Activated CD8-positive, alpha-beta T cell treated with anti-CD3 and anti-CD28 coated beads, Interleukin-2, amount 10 ng/mL, durations not matched to agents 7 days and 5 days (primary cell): ENCODE data around the gene CCDC18. TPM values are rescaled to one million over a fixed set of nuclear protein-coding genes. Genes with fewer than 3 reads are reported as not detected.
A peak's percentile ranks its signal among the peaks of the same experiment; 100 is the strongest.
"Not testable (repeated sequence)": the region's sequence is repeated elsewhere in the genome, so short reads cannot be mapped to it uniquely, and the experiment has no call there.

Source experiments
- ATAC-seq: fragments of 150-1000 bp; cut with Tn5 transposase; one replicate; pipeline ENCODE4 v1.10.0; 2021; ENCODE audit warnings: moderate library complexity
- CTCF ChIA-PET: fragments of 350-600 bp; sonication (Branson Sonifier 250); formaldehyde crosslinking; loops from one replicate; lab custom pipeline; 2021; ENCODE audit warnings: antibody characterized with exemption; lab: Charles Lee
- POLR2A ChIA-PET: fragments of 350-600 bp; sonication (Branson Sonifier 250); formaldehyde crosslinking; loops from one replicate; lab custom pipeline; 2021; ENCODE audit warnings: antibody characterized with exemption; lab: Charles Lee
- DNase-seq: peaks from one replicate; pipeline ENCODE4 v3.0.0-alpha.2; 2020
- H3K27ac Mint-ChIP-seq: one replicate; pipeline ENCODE4 v1.8.0; 2021; ENCODE audit warnings: mild to moderate bottlenecking, mixed read lengths
- H3K27me3 Mint-ChIP-seq: one replicate; pipeline ENCODE4 v1.8.0; 2021; ENCODE audit warnings: low read depth, mixed read lengths
- H3K36me3 Mint-ChIP-seq: one replicate; pipeline ENCODE4 v1.8.0; 2021; ENCODE audit warnings: low read depth, mixed read lengths
- H3K4me1 Mint-ChIP-seq: one replicate; pipeline ENCODE4 v1.8.0; 2021; ENCODE audit warnings: low read depth, mixed read lengths
- H3K4me3 Mint-ChIP-seq: one replicate; pipeline ENCODE4 v1.8.0; 2021; ENCODE audit warnings: mild to moderate bottlenecking, mixed read lengths
- H3K9me3 Mint-ChIP-seq: one replicate; pipeline ENCODE4 v1.8.0; 2022; ENCODE audit warnings: mixed read lengths; ENCODE audit not compliant: insufficient read depth
- total RNA-seq, 2 experiments: library from RNA; stranded (reverse); gene quantifications; one replicate each; pipeline ENCODE4 v1.2.3, GENCODE V29; 2021

CCDC18 gene
- total RNA-seq, 2 experiments from 2014 or later: 33.1 to 36.3 TPM

DNA sequence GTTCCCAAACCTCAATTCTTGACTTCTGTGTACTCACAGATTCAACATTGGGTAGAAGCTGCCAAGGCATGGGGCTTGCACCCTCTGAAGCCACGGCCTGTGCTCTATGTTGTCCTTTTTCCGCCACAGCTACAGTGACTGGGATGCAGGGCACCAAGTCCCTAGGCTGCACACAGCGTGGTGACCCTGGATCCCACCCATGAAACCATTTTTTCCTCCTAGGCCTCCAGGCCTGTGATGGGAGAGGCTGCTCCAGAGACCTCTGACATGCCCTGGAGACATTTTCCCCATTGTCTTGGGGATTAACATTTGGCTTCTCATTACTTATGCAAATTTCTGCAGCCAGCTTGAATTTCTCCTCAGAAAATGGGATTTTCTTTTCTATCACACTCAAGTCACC, 62.7 kb downstream of the CCDC18 start:
- CTCF ChIA-PET, H3K4me1 Mint-ChIP-seq, ATAC-seq, H3K27me3 Mint-ChIP-seq, H3K4me3 Mint-ChIP-seq, POLR2A ChIA-PET, DNase-seq, H3K27ac Mint-ChIP-seq: not testable (repeated sequence)
- H3K9me3 Mint-ChIP-seq: peaks cover 15% of the 10 kb centered on the region
- H3K36me3 Mint-ChIP-seq: peaks cover 73% of the 10 kb centered on the region

DNA sequence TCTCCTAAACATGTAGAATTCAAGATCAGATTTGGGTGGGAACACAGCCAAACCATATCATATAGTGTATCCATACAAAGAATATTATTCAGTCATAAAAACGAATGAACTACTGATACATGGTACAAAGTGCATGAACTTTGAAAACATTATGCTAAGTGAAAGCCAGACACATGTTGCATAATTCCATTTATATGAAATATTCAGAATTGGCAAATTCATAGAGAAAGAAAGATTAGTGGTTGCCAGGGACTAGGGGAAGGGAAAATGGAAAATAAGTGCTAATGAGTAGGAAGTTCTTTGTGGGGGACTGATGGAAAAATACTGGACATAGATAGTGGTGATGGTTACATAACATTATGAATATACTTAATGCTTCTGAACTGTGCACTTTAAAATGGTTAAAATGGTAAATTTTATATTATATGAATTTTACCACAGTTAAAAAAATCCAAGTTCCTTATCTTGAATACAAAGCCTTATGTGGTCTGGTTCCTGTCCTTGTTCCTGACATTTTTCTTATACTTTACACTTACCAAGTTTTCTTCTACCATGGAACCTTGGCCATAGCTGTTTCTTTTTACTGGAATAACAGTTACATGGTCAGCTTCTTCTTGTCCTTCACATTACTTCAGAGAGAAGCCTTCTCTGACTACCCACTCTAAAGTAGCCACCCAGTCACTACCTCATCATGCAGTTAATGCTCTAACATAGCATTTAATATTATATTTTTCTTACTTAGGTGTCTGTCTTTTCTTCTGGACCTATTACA, 64.0 kb downstream of the CCDC18 start:
- ChIA-PET CTCF (no interaction called here), POLR2A (no interaction called here)
- DNase-seq: no peak
- H3K36me3 Mint-ChIP-seq: peaks cover 72% of the 10 kb centered on the region
- H3K4me1 Mint-ChIP-seq: no peaks in the 10 kb centered on the region
- no peak overlapping the region for H3K27ac Mint-ChIP-seq
- no peak for ATAC-seq
- H3K27me3 Mint-ChIP-seq: no peaks in the 10 kb centered on the region
- no peak overlapping the region for H3K4me3 Mint-ChIP-seq
- peaks cover 12% of the 10 kb centered on the region for H3K9me3 Mint-ChIP-seq

DNA sequence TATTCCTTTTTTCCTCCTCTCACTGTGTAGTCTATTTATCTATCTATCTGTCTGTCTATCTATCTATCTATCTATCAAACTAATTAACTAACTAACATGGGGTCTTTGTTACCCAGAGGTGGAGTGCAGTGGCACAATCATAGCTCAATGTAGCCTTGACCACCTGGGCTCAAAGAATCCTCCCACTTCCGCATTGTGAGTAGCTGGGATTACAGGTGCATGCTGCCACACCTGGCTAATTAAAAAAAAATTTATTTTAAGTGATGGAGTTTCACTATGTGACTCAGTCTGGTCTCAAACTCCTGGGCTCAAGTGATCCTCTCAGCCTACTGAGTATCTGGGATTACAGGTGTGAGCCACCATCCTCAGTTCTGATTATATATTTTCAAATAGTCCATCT, 71.4 kb downstream of the CCDC18 start:
- DNase-seq (no peak), ATAC-seq (no peak)
- Mint-ChIP-seq H3K36me3 (peaks cover 66% of the 10 kb centered on the region), H3K9me3 (peaks cover 7% of the 10 kb centered on the region), H3K4me3 (no peak overlapping the region), H3K27me3 (no peaks in the 10 kb centered on the region), H3K27ac (no peak overlapping the region), H3K4me1 (no peaks in the 10 kb centered on the region)
- POLR2A ChIA-PET: no interaction called here
- CTCF ChIA-PET: interaction anchor here (1.1 to 1.3 kb wide), 2 partner anchors 13 to 49 kb away, joined by 3 read pairs; no protein-coding TSS in a partner anchor

DNA sequence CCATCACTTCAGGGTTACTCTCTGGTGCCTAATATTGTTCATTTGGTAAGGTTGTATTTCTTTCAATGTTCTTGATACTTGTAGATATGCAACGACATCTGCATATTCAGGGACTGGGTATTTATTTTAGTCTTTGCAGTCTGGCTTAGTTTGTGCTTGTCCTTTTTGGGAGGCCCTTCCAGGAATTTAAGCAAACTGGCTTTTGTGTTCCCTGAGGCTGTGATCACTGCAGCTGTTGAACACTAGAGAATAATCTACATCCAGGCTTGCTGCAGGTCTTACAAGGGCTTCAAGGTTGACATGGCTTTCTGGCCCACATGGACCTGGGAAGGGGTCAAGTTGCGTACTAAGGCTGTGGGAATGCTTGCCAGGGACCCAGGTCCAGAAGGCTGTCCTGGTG, 72.1 kb downstream of the CCDC18 start:
- Mint-ChIP-seq H3K27ac (no peak overlapping the region), H3K4me1 (no peaks in the 10 kb centered on the region), H3K27me3 (no peaks in the 10 kb centered on the region), H3K9me3 (peaks cover 7% of the 10 kb centered on the region), H3K4me3 (no peak overlapping the region), H3K36me3 (peaks cover 60% of the 10 kb centered on the region)
- CTCF ChIA-PET: interaction anchor here (1.3 kb wide), 1 partner anchor 50 kb away, joined by 3 read pairs; no protein-coding TSS in a partner anchor
- DNase-seq (no peak), ATAC-seq (no peak)
- POLR2A ChIA-PET: no interaction called here

DNA sequence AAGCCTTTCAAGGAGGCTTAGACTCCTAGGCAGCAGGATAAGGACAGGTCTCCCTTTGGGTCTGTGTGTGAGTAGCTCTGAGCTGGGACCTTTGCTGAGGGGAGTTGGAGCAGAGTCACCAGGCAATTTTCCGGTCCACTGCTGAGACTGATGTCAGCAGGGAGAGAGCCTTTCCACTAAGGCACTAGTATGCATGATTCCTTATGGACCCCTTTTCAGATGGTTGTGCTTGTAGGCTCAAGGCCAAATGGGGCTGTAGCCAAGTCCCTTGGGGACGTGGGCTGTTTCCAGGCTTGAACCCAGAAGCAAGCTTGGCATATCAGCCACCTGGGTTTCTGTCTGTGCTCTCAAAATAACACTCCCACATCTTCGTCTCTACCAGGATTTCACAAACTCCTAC, 73.0 kb downstream of the CCDC18 start:
- no peaks in the 10 kb centered on the region for H3K4me1 Mint-ChIP-seq
- no peak overlapping the region for H3K4me3 Mint-ChIP-seq
- DNase-seq (no peak), ATAC-seq (no peak)
- POLR2A ChIA-PET: no interaction called here
- CTCF ChIA-PET: interaction anchor here (0.8 kb wide), 1 partner anchor 1339 kb away, joined by 3 read pairs; no protein-coding TSS in a partner anchor
- H3K36me3 Mint-ChIP-seq: peaks cover 56% of the 10 kb centered on the region
- no peaks in the 10 kb centered on the region for H3K27me3 Mint-ChIP-seq
- peaks cover 7% of the 10 kb centered on the region for H3K9me3 Mint-ChIP-seq
- no peak overlapping the region for H3K27ac Mint-ChIP-seq

DNA sequence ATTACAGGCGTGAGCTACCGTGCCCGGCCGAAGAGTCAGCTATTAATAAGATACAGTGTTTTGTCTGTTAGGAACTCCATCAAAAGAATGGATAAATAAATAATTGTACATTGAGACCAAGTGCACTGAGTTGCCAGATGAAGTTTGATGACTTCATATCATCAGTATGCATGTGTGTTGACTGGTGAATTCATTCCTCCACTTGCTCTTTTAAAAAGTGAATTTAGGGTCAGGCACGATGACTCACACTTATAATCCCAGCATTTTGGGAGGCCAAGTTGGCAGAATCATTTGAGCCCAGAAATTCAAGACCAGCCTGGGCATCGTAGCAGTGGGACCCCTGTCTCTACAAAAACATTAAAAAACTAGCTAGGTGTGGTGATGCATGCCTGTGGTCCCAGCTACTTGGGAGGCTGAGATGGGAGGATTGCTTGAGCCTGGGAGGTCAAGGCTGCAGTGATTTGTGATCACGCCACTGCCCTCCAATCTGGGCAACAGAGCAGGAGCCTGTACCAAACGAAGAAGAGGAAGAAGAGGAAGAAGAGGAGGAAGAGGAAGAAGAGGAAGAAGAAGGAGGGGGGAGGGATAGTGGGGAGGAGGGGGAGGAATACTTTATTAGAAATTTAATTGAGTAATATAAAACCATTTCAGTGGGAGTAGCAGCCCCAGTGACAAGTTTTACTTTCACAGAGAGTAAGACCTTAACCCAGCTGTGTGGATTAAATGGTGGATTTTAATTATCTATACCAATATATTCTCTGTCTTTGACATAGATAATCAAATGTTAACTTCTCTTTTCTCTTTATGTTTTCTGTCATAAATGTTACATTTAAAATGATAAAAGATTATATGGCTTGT, 74.9 kb downstream of the CCDC18 start:
- no peaks in the 10 kb centered on the region for H3K4me1 Mint-ChIP-seq
- peak overlapping the region; percentile 70 for H3K27ac Mint-ChIP-seq
- H3K4me3 Mint-ChIP-seq: no peak overlapping the region
- CTCF ChIA-PET: no interaction called here
- no peak for ATAC-seq
- DNase-seq: no peak
- peaks cover 50% of the 10 kb centered on the region for H3K36me3 Mint-ChIP-seq
- H3K9me3 Mint-ChIP-seq: peaks cover 7% of the 10 kb centered on the region
- H3K27me3 Mint-ChIP-seq: no peaks in the 10 kb centered on the region
- POLR2A ChIA-PET: no interaction called here

DNA sequence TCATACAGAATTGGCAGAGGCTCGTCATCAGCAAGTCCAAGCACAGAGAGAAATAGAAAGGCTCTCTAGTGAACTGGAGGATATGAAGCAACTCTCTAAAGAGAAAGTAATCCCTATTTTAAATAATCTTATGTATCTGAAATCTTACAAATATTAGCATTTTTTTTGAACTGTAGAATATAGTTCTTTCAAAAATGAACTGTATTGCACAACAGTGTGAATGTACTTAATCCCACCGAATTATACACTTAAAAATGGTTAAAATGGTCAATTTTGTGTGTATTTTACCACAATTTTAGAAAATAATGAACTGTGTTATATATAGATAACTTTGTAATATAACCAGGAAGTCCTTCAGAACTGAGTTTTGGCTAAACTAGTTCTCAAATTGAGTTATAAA, 75.9 kb downstream of the CCDC18 start:
- no peak for DNase-seq
- Mint-ChIP-seq H3K9me3 (peaks cover 6% of the 10 kb centered on the region), H3K4me3 (no peak overlapping the region), H3K4me1 (no peaks in the 10 kb centered on the region), H3K27me3 (no peaks in the 10 kb centered on the region), H3K36me3 (peaks cover 49% of the 10 kb centered on the region), H3K27ac (no peak overlapping the region)
- POLR2A ChIA-PET: no interaction called here
- CTCF ChIA-PET: no interaction called here
- no peak for ATAC-seq

DNA sequence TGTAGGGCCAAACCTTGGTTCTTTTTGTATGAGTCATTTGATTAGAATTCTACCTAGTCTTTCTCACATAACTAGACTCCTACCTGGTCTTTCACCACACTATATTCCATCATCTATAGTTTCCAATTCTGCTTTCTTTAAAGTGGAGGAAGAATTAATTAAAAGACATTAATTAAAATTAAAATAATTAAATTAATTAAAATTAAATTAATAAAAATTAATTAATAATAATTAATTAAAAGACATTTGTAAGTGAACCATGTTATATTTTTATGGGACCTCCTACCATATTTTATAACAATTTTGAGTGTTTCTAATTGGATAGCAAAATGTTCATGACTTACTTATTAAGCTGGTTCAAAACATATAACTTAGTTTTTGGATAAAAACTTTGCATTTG, 77.4 kb downstream of the CCDC18 start:
- H3K4me3 Mint-ChIP-seq: no peak overlapping the region
- H3K36me3 Mint-ChIP-seq: peaks cover 49% of the 10 kb centered on the region
- H3K4me1 Mint-ChIP-seq: no peaks in the 10 kb centered on the region
- ChIA-PET CTCF (interaction anchor here (1.2 kb wide), 1 partner anchor 18 kb away, joined by 5 read pairs; no protein-coding TSS in a partner anchor), POLR2A (interaction anchor here (1.6 kb wide), 1 partner anchor 179 kb away, joined by 3 read pairs; the partner anchor contains the start of gene MTF2)
- H3K27me3 Mint-ChIP-seq: no peaks in the 10 kb centered on the region
- DNase-seq: no peak
- peaks cover 6% of the 10 kb centered on the region for H3K9me3 Mint-ChIP-seq
- H3K27ac Mint-ChIP-seq: no peak overlapping the region
- no peak for ATAC-seq

DNA sequence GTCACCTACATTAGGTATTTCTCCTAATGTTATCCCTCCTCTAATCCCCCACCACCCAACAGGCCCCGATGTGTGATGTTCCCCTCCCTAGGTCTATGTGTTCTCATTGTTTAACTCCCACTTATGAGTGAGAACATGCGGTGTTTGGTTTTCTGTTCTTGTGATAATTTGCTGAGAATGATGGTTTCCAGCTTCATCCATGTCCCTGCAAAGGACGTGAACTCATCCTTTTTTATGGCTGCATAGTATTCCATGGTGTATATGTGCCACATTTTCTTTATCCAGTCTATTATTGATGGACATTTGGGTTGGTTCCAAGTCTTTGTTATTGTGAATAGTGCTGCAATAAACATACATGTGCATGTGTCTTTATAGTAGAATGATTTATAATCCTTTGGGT, 80.2 kb downstream of the CCDC18 start:
- DNase-seq, POLR2A ChIA-PET, ATAC-seq, H3K27me3 Mint-ChIP-seq, H3K4me1 Mint-ChIP-seq, H3K27ac Mint-ChIP-seq, H3K4me3 Mint-ChIP-seq, CTCF ChIA-PET: not testable (repeated sequence)
- H3K36me3 Mint-ChIP-seq: peaks cover 60% of the 10 kb centered on the region
- H3K9me3 Mint-ChIP-seq: peaks cover 12% of the 10 kb centered on the region

DNA sequence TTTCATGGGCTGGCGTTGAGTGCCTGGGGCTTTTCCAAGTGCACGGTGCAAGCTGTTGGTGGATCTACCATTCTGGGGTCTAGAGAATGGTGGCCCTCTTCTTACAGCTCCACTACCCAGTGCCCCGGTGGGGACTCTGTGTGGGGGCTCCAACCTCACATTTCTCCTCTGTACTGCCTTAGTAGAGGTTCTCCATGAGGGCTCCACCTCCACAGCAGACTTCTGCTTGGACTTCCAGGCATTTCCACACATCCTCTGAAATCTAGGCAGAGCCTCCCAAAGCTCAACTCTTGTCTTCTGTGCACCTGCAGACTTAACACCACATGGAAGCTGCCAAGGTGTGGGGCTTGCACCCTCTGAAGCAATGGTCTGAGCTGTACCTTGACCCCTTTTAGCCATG, 82.1 kb downstream of the CCDC18 start:
- Mint-ChIP-seq H3K4me3 (no peak overlapping the region), H3K27ac (no peak overlapping the region), H3K4me1 (no peaks in the 10 kb centered on the region), H3K27me3 (no peaks in the 10 kb centered on the region), H3K36me3 (peaks cover 73% of the 10 kb centered on the region), H3K9me3 (peaks cover 19% of the 10 kb centered on the region)
- ChIA-PET CTCF (no interaction called here), POLR2A (no interaction called here)
- ATAC-seq (no peak), DNase-seq (no peak)

DNA sequence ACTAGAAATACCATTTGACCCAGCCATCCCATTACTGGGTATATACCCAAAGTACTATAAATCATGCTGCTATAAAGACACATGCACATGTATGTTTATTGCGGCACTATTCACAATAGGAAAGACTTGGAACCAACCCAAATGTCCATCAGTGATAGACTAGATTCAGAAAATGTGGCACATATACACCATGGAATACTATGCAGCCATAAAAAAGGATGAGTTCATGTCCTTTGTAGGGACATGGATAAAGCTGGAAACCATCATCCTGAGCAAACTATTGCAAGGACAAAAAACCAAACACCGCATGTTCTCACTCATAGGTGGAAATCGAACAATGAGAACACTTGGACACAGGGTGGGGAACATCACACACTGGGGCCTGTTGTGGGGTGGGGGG, 88.4 kb downstream of the CCDC18 start:
- H3K4me3 Mint-ChIP-seq, ATAC-seq, H3K27ac Mint-ChIP-seq, POLR2A ChIA-PET, H3K27me3 Mint-ChIP-seq, H3K9me3 Mint-ChIP-seq, H3K4me1 Mint-ChIP-seq, DNase-seq, CTCF ChIA-PET: not testable (repeated sequence)
- peaks cover 47% of the 10 kb centered on the region for H3K36me3 Mint-ChIP-seq

DNA sequence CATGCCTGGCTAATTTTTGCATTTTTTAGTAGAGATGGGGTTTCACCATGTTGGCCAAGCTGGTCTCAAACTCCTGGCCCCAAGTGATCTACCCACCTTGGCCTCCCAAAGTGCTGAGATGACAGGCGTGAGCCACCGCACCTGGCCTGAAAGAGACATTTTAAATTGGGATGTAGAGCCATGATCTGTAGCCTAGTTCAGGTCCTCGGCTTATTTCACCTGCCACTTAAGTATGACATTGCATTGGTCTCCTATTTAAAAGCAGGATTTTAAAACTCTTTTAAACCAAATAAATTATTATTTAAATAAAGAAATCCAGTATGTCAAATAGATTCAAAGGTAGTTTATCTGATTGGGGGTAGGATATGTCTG, 94.7 kb downstream of the CCDC18 start:
- peaks cover 17% of the 10 kb centered on the region for H3K36me3 Mint-ChIP-seq
- ATAC-seq, H3K9me3 Mint-ChIP-seq, DNase-seq, H3K4me3 Mint-ChIP-seq, H3K4me1 Mint-ChIP-seq, H3K27ac Mint-ChIP-seq, H3K27me3 Mint-ChIP-seq, POLR2A ChIA-PET: not testable (repeated sequence)
- CTCF ChIA-PET: interaction anchor here (1.2 to 1.6 kb wide), 2 partner anchors 17 to 29 kb away, joined by 4 to 5 read pairs; no protein-coding TSS in a partner anchor
